Parathyroid adenoma (tissue), 2 donors: Measurements from ENCODE around the gene PAGE2.

Source experiments
- H2AFZ ChIP-seq: fragments of 300-600 bp; sonication (generic); one replicate; pipeline ENCODE4 v1.7.0; 2017; ENCODE audit warnings: antibody characterized with exemption, mild to moderate bottlenecking
- H3K27ac ChIP-seq: fragments of 300-600 bp; sonication (generic); one replicate; pipeline ENCODE4 v1.7.0; 2017
- H3K27me3 ChIP-seq: fragments of 300-600 bp; sonication (generic); one replicate; pipeline ENCODE4 v1.7.0; 2017; ENCODE audit warnings: low read length; ENCODE audit not compliant: control insufficient read depth, insufficient read depth
- H3K36me3 ChIP-seq: fragments of 300-600 bp; sonication (generic); one replicate; pipeline ENCODE4 v1.7.0; 2017; ENCODE audit warnings: low read length; ENCODE audit not compliant: control insufficient read depth, insufficient read depth
- H3K4me1 ChIP-seq: fragments of 300-600 bp; sonication (generic); one replicate; pipeline ENCODE4 v1.7.0; 2017; ENCODE audit warnings: control low read depth
- H3K4me2 ChIP-seq: fragments of 300-600 bp; sonication (generic); one replicate; pipeline ENCODE4 v1.7.0; 2017; ENCODE audit warnings: low read length
- H3K4me3 ChIP-seq: fragments of 300-600 bp; sonication (generic); one replicate; pipeline ENCODE4 v1.7.0; 2017; ENCODE audit warnings: low read depth, low read length
- H3K79me2 ChIP-seq: fragments of 300-600 bp; sonication (generic); one replicate; pipeline ENCODE4 v1.7.0; 2017; ENCODE audit warnings: control low read depth
- H3K9ac ChIP-seq: fragments of 300-600 bp; sonication (generic); one replicate; pipeline ENCODE4 v1.7.0; 2017; ENCODE audit warnings: mild to moderate bottlenecking
- H3K9me3 ChIP-seq: fragments of 300-600 bp; sonication (generic); one replicate; pipeline ENCODE4 v1.7.0; 2017; ENCODE audit warnings: low read length; ENCODE audit not compliant: control insufficient read depth
- TF ChIP-seq, protein P1 (sequence below): fragments of 300-600 bp; sonication (generic); IDR thresholded peaks from one replicate; pipeline ENCODE4 v1.7.0; 2017; ENCODE audit warnings: antibody characterized with exemption, mild to moderate bottlenecking
- donor health status: primary hyperparathyroidism.

Gene PAGE2

GRCh38 chrX:55120761-55121358 lies 32.0 kb downstream of the PAGE2 start:
- no peak overlapping the region for H3K27ac ChIP-seq
- H3K9ac ChIP-seq: no peak overlapping the region
- H3K27me3 ChIP-seq: no peaks in the 10 kb centered on the region
- H3K9me3 ChIP-seq: no peaks in the 10 kb centered on the region
- H3K79me2 ChIP-seq: no peaks in the 10 kb centered on the region
- H3K4me3 ChIP-seq: no peak overlapping the region
- H3K4me2 ChIP-seq: no peak overlapping the region
- H3K4me1 ChIP-seq: no peaks in the 10 kb centered on the region
- no peaks in the 10 kb centered on the region for H3K36me3 ChIP-seq
- TF ChIP-seq, protein P1, sequence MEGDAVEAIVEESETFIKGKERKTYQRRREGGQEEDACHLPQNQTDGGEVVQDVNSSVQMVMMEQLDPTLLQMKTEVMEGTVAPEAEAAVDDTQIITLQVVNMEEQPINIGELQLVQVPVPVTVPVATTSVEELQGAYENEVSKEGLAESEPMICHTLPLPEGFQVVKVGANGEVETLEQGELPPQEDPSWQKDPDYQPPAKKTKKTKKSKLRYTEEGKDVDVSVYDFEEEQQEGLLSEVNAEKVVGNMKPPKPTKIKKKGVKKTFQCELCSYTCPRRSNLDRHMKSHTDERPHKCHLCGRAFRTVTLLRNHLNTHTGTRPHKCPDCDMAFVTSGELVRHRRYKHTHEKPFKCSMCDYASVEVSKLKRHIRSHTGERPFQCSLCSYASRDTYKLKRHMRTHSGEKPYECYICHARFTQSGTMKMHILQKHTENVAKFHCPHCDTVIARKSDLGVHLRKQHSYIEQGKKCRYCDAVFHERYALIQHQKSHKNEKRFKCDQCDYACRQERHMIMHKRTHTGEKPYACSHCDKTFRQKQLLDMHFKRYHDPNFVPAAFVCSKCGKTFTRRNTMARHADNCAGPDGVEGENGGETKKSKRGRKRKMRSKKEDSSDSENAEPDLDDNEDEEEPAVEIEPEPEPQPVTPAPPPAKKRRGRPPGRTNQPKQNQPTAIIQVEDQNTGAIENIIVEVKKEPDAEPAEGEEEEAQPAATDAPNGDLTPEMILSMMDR: no peak
- no peak overlapping the region for H2AFZ ChIP-seq

DNA sequence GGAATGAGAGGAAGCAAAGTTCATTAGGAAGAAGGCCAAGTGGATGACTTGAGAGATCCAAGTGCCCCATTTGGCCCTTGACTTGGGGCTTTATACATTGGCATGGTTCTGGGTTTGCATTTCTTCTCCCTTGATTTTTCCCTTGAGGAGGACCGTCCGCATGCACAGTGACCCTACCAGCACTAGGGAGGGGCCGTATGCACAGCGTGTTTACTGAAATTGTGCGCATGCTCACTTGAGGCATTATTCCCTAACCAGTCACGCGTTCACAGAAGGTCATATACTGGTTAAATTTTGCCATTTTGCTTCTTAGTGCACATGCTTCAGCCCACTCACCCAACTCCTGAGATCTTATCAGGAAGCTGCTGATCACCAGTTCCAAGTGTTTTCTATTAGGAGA lies 35.1 kb downstream of the PAGE2 start:
- Histone ChIP-seq H3K4me3 (no peak overlapping the region), H2AFZ (no peak overlapping the region), H3K36me3 (no peaks in the 10 kb centered on the region), H3K4me2 (no peak overlapping the region), H3K9ac (no peak overlapping the region), H3K9me3 (no peaks in the 10 kb centered on the region), H3K27me3 (no peaks in the 10 kb centered on the region), H3K4me1 (no peaks in the 10 kb centered on the region), H3K79me2 (no peaks in the 10 kb centered on the region), H3K27ac (no peak overlapping the region)
- TF ChIP-seq, protein P1: no peak

GRCh38 chrX:55127692-55128091 lies 38.9 kb downstream of the PAGE2 start:
- no peaks in the 10 kb centered on the region for H3K79me2 ChIP-seq

GRCh38 chrX:55129361-55129760 lies 40.5 kb downstream of the PAGE2 start:
- no peak overlapping the region for H2AFZ ChIP-seq
- H3K27ac ChIP-seq: no peak overlapping the region
- H3K9ac ChIP-seq: no peak overlapping the region
- H3K4me3 ChIP-seq: no peak overlapping the region
- H3K9me3 ChIP-seq: no peaks in the 10 kb centered on the region
- no peaks in the 10 kb centered on the region for H3K4me1 ChIP-seq
- no peaks in the 10 kb centered on the region for H3K27me3 ChIP-seq
- TF ChIP-seq, protein P1: no peak
- no peaks in the 10 kb centered on the region for H3K36me3 ChIP-seq
- H3K79me2 ChIP-seq: no peaks in the 10 kb centered on the region
- no peak overlapping the region for H3K4me2 ChIP-seq

More at GRCh38 chrX:55127692-55128091, 38.9 kb downstream of the PAGE2 start:
- H3K4me1 ChIP-seq: no peaks in the 10 kb centered on the region
- H2AFZ ChIP-seq: no peak overlapping the region
- H3K27ac ChIP-seq: no peak overlapping the region
- no peaks in the 10 kb centered on the region for H3K27me3 ChIP-seq
- no peak overlapping the region for H3K4me3 ChIP-seq
- no peak overlapping the region for H3K9ac ChIP-seq
- H3K9me3 ChIP-seq: no peaks in the 10 kb centered on the region
- TF ChIP-seq, protein P1: no peak
- no peaks in the 10 kb centered on the region for H3K36me3 ChIP-seq
- no peak overlapping the region for H3K4me2 ChIP-seq

DNA sequence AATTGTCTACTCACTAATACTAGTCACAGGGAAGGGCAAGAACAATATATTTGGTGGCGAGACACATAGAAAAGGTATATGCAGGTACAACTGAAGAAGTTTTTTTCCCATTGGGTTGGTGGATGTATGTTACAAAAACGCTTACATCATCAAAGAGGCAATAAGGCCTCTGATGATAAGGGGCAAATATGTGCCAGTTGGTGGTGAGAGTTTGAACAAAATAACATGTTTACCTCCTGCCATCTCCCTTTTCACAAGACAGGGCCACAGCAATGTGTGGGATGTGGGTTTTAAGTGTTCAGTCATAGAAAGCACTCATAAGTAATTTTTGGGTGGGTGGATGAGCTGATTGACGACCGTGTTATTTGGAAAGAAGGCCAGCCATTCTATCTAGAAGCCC lies 41.7 kb downstream of the PAGE2 start:
- Histone ChIP-seq H3K36me3 (no peaks in the 10 kb centered on the region), H3K79me2 (no peaks in the 10 kb centered on the region), H3K9ac (no peak overlapping the region), H3K27me3 (no peaks in the 10 kb centered on the region), H3K9me3 (no peaks in the 10 kb centered on the region), H3K4me3 (no peak overlapping the region), H3K4me1 (no peaks in the 10 kb centered on the region), H2AFZ (no peak overlapping the region), H3K4me2 (no peak overlapping the region), H3K27ac (no peak overlapping the region)
- TF ChIP-seq, protein P1: no peak
